Adrenal gland (tissue), 19 donors: Measurements from ENCODE around the gene RHPN2. TPM values are rescaled to one million over a fixed set of nuclear protein-coding genes. Genes with fewer than 3 reads are reported as not detected.
A peak's percentile ranks its signal among the peaks of the same experiment; 100 is the strongest.

ENCODE experiments used
- DNase-seq, 7 donors: peaks; one replicate each; pipeline ENCODE4 v3.0.0-alpha.2; 2019 to 2020
- H3K27ac ChIP-seq, 5 donors: fragments of 200-600 bp; sonication (generic) in 4 of 5; 1 replicate in 3 of 5; 2 replicates in 2 of 5; pipeline versions ENCODE4 v1.5.1 to v1.8.0; 2016 to 2020; ENCODE audit warnings: mild to moderate bottlenecking in 1 of 5
- H3K27me3 ChIP-seq: fragments of 200-600 bp; 2 replicates; pipeline ENCODE4 v1.8.0; 2021
- H3K36me3 ChIP-seq, 2 donors: fragments of 200-600 bp; replicated peaks in 1 of 2; 1 replicate in 1 of 2; 2 replicates in 1 of 2; pipeline versions ENCODE4 v1.5.1 to v1.8.0; 2018 to 2022
- H3K4me1 ChIP-seq, 2 donors: fragments of 200-600 bp; replicated peaks in 1 of 2; 1 replicate in 1 of 2; 2 replicates in 1 of 2; pipeline versions ENCODE4 v1.5.1 to v1.8.0; 2018 to 2021
- H3K4me3 ChIP-seq, 4 donors: fragments of 200-600 bp; sonication (generic) in 3 of 4; one replicate each; pipeline ENCODE4 v1.5.1; 2016 to 2018
- H3K9me3 ChIP-seq, 3 donors: fragments of 200-600 bp; sonication (generic) in 1 of 3; replicated peaks in 1 of 3; 1 replicate in 2 of 3; 2 replicates in 1 of 3; pipeline versions ENCODE4 v1.5.1 to v1.8.0; 2016 to 2021
- CTCF ChIP-seq, 6 experiments: fragments of 450-650 bp in 4 of 6; fragments of 200-600 bp in 2 of 6; sonication (generic) in 1 of 6; IDR thresholded peaks; 1 replicate in 5 of 6; 2 replicates in 1 of 6; pipeline versions ENCODE4 v1.5.1 to v1.8.0; 2016 to 2021; ENCODE audit warnings: antibody characterized with exemption in 6 of 6, mild to moderate bottlenecking in 2 of 6, moderate library complexity in 1 of 6
- POLR2A ChIP-seq, 2 donors: fragments of 450-650 bp; IDR thresholded peaks; one replicate each; pipeline ENCODE4 v1.6.1; 2017; ENCODE audit warnings: antibody characterized with exemption in 2 of 2, mild to moderate bottlenecking in 2 of 2, moderate library complexity in 1 of 2
- WGBS, 4 donors: extraction: QIAGEN DNeasy Blood & Tissue Kit in 2 of 4; methylation state at CpG; one replicate each; pipeline versions ENCODE4 v1.1.5 to v1.1.7; 2013 to 2017; 5-methylcytosine and 5-hydroxymethylcytosine counted together
- intact Hi-C, 2 donors: fragments of 100-400 bp; cut with DNase I; formaldehyde crosslinking; loops; one replicate each; pipeline versions ENCODE4 v1.14.1 to v1.15.0; 2022 to 2023
- long read RNA-seq, 10 donors: library from polyadenylated mRNA in 3 of 10; unstranded in 2 of 10; stranded (forward) in 1 of 10; transcript quantifications; one replicate each; pipeline ENCODE4 v2.0.0 and lab custom pipeline, GENCODE V29; 2021 to 2026
- polyA plus RNA-seq, 3 donors: library from polyadenylated mRNA; stranded (reverse); fragments of 200-250 nt in 2 of 3; fragments of 350-450 nt in 1 of 3; fragmentation: Illumina TruSeq in 1 of 3; extraction: RNeasy Lipid Tissue Mini Kit (QIAGEN cat#74804) in 1 of 3; gene quantifications; one replicate each; pipeline ENCODE4 v1.2.3, GENCODE V29; 2013 to 2014
- total RNA-seq, 9 donors: library from RNA; depleted of rRNA in 4 of 9; stranded (reverse); fragments of >200 nt in 4 of 9; fragments of 120-200 nt in 1 of 9; fragmentation: NEBNext Ultra II Directional in 1 of 9; extraction: Animal tissue kit (Norgen Biotek cat#: 25700) in 1 of 9; gene quantifications; one replicate each; pipeline versions ENCODE4 v1.1.0 to v1.2.4, GENCODE V29; 2013 to 2023
- donor health status: healthy with polysubstance abuse.
- donor health status: Bipolar disorder and iron deficiency.
- donor health status: DM: yes; HTN: yes; CAD: no.
- donor health status: DM: no; HTN: no; CAD: no.
- donor health status: DM: no; HTN: no; CAD: no.
- donor health status: DM: yes; HTN: yes; CAD: no.

RHPN2 gene
- total RNA-seq (1 to 10 TPM in 5 of 9 donors, under 1 TPM in 3, not detected in 1; 0.52 to 1.3 (median 1.0) TPM), polyA plus RNA-seq (1 to 10 TPM in 1 of 3 donors, under 1 TPM in 2; 0.54 to 1.3 (median 0.72) TPM)
- long read RNA-seq, donor 1: 0 reads
- long read RNA-seq, donor 2: 0 reads
- long read RNA-seq, donor 3: 0 reads
- long read RNA-seq, donor 4: 0 reads
- long read RNA-seq, donor 5: 0 reads
- long read RNA-seq, donor 6: 0 reads
- long read RNA-seq, donor 7: 0 reads
- long read RNA-seq, donor 8: 0 reads
- long read RNA-seq, donor 9: 0 reads
- long read RNA-seq, donor 10: 0 reads

- no peak for TF ChIP-seq POLR2A (IDR thresholded peaks at IDR 0.05)
- no peak for TF ChIP-seq CTCF (IDR thresholded peaks at IDR 0.05)
- Histone ChIP-seq H3K36me3 (no peaks in the 10 kb centered on the region), H3K4me1 (peaks cover 0 to 12% of the 10 kb centered on the region in 2 donors), H3K4me3 (peak within 1 kb of the TSS in 2 of 4 donors; percentile 26 to 61), H3K27me3 (peaks cover 21% of the 10 kb centered on the region), H3K27ac (no peak within 1 kb of the TSS), H3K9me3 (no peaks in the 10 kb centered on the region)
- WGBS, 4 donors: 4 to 30% (median 5%) methylated on average over 2 to 86 of the region's 86 CpGs; no CpG with 5 or more reads in 1 of the 4 donors
- peak in 6 of 7 donors; percentile 17 to 57 (median 38) for DNase-seq
- intact Hi-C loops: no loop called here
Measured at GRCh38 chr19:33064792-33065550, at the start of gene RHPN2. RHPN2 (minus strand) TSS chr19:33064888; CDS start chr19:33064852, 36 bp downstream.

- intact Hi-C loops: no loop called here
- no peak overlapping the region for H3K4me3 ChIP-seq
- H3K4me1 ChIP-seq: no peaks in the 10 kb centered on the region
- no peaks in the 10 kb centered on the region for H3K27me3 ChIP-seq
- WGBS, 4 donors: 63 to 75% (median 72%) methylated on average over 4 of the region's 4 CpGs
- H3K36me3 ChIP-seq: peaks cover 0 to 49% of the 10 kb centered on the region in 2 donors
- no peaks in the 10 kb centered on the region for H3K9me3 ChIP-seq
- H3K27ac ChIP-seq: no peak overlapping the region
- TF ChIP-seq POLR2A (IDR thresholded peaks at IDR 0.05): no peak
- no peak for TF ChIP-seq CTCF (IDR thresholded peaks at IDR 0.05)
- peak in 1 of 7 donors; percentile 13 for DNase-seq
Measured at GRCh38 chr19:33114312-33114711, 49.6 kb upstream of the RHPN2 start.

GRCh38 chr19:33111587-33111986, 46.9 kb upstream of the RHPN2 start:
- Histone ChIP-seq H3K27me3 (no peaks in the 10 kb centered on the region), H3K4me1 (no peaks in the 10 kb centered on the region), H3K27ac (no peak overlapping the region), H3K36me3 (peaks cover 0 to 51% of the 10 kb centered on the region in 2 donors), H3K9me3 (no peaks in the 10 kb centered on the region), H3K4me3 (no peak overlapping the region)
- DNase-seq: no peak
- TF ChIP-seq POLR2A (IDR thresholded peaks at IDR 0.05) (no peak), CTCF (IDR thresholded peaks at IDR 0.05) (no peak)
- 88 to 90% (median 90%) methylated on average over 11 of the region's 11 CpGs for WGBS, 4 donors
- intact Hi-C loops: no loop called here

- H3K9me3 ChIP-seq: no peaks in the 10 kb centered on the region
- no peak overlapping the region for H3K4me3 ChIP-seq
- H3K4me1 ChIP-seq: no peaks in the 10 kb centered on the region
- H3K27me3 ChIP-seq: no peaks in the 10 kb centered on the region
- 77 to 90% (median 86%) methylated on average over 7 to 9 of the region's 9 CpGs for WGBS, 4 donors
- no peak for TF ChIP-seq POLR2A (IDR thresholded peaks at IDR 0.05)
- no peak for TF ChIP-seq CTCF (IDR thresholded peaks at IDR 0.05)
- no peak overlapping the region for H3K27ac ChIP-seq
- DNase-seq: no peak
- H3K36me3 ChIP-seq: peaks cover 0 to 55% of the 10 kb centered on the region in 2 donors
- intact Hi-C loops: no loop called here
Measured at GRCh38 chr19:33110137-33110910, 45.6 kb upstream of the RHPN2 start.
